ENCODE results near the gene RBFOX2. TPM values are rescaled to one million over a fixed set of nuclear protein-coding genes. Genes with fewer than 3 reads are reported as not detected.

Gene RBFOX2
- total RNA-seq, 2 experiments from 2014 or later, result 1.9 to 2.4 TPM

DNA sequence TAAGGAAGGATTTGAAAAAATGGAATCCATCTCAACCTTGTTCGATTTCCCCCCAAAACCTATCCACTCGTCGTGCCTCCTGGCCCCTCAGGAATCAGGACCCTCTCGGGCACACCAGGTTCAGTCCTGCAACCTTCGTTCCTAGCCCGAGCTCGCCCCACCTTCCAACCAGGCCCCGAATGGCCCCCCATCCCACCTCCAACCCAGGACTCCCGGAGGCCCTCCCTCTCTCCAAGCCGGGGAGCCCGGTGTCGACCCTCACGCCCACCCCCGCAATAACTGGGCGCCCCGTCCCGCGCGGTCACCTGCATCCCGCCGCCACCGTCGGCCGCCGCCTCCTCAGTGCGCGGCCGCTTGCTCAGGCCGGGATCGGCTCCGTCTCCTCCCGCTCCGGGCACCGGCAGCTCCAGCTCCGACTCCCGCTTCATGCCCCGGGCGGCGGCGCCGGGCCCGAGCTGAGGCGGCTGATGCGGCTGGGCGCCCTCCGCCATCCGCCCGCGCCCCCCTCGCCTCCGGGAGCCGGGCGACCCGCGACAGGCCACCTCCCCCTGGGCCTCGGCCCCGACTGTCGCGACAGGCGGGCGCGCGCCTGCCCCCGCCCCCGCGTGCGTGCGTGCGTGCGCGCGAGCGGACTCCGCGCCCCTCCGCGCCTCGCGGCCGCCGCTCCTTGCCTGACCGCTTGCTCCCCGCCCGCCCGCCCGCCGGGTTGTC lies 534 bp downstream of the RBFOX2 start:
- no peaks in the 10 kb centered on the region for H3K9me3 ChIP-seq (ENCODE audit: control insufficient read depth in 1 of 2, insufficient read depth in 1 of 2, low read length in 2 of 2)
- H3K27me3 ChIP-seq (ENCODE audit: control insufficient read depth in 1 of 2, insufficient read depth in 2 of 2, low read length in 2 of 2), result peaks cover 0 to 4% of the 10 kb centered on the region in 2 experiments
- no peaks in the 10 kb centered on the region for H3K36me3 ChIP-seq (ENCODE audit: insufficient read depth, low read length)
- H3K27ac ChIP-seq (ENCODE audit: low read depth in 1 of 2, low read length in 2 of 2), result no peak overlapping the region
- H3K4me1 ChIP-seq (ENCODE audit: insufficient read depth, low read length), result peaks cover 14% of the 10 kb centered on the region
- Mint-ChIP-seq H3K4me3 (peak overlapping the region; percentile 87), H3K4me1 (ENCODE audit: low read depth) (peaks cover 26% of the 10 kb centered on the region), H3K27ac (peak overlapping the region; percentile 11), H3K27me3 (peaks cover 4% of the 10 kb centered on the region), H3K9me3 (no peaks in the 10 kb centered on the region), H3K36me3 (ENCODE audit: low read depth) (no peaks in the 10 kb centered on the region)
- DNase-seq (peak in 2 of 14 experiments; percentile 3 to 7), ATAC-seq (ENCODE audit: poor library complexity) (peak; percentile 13)
- intact Hi-C loops (cut with DNase I, micrococcal nuclease), result loop anchor here in 1 of 2 experiments (2.0 kb wide), 1 partner anchor 39 kb away; no protein-coding TSS in a partner anchor
- ChIA-PET POLR2A (interaction anchor here (0.9 to 1.5 kb wide), 3 partner anchors 10 to 729 kb away, joined by 4 to 5 read pairs (median 4); partner anchors contain the start of gene TOM1), CTCF (interaction anchor here (3.4 kb wide), 1 partner anchor 38 kb away, joined by 15 read pairs; no protein-coding TSS in a partner anchor)
- H3K4me3 ChIP-seq (ENCODE audit: low read length), result peak overlapping the region; percentile 45
- TF ChIP-seq, protein P1, sequence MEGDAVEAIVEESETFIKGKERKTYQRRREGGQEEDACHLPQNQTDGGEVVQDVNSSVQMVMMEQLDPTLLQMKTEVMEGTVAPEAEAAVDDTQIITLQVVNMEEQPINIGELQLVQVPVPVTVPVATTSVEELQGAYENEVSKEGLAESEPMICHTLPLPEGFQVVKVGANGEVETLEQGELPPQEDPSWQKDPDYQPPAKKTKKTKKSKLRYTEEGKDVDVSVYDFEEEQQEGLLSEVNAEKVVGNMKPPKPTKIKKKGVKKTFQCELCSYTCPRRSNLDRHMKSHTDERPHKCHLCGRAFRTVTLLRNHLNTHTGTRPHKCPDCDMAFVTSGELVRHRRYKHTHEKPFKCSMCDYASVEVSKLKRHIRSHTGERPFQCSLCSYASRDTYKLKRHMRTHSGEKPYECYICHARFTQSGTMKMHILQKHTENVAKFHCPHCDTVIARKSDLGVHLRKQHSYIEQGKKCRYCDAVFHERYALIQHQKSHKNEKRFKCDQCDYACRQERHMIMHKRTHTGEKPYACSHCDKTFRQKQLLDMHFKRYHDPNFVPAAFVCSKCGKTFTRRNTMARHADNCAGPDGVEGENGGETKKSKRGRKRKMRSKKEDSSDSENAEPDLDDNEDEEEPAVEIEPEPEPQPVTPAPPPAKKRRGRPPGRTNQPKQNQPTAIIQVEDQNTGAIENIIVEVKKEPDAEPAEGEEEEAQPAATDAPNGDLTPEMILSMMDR (IDR thresholded peaks at IDR 0.05), result no peak

GRCh38 chr22:36027579-36027934 lies 1.1 kb downstream of the RBFOX2 start:
- CTCF ChIA-PET, result no interaction called here
- peak in 4 of 14 experiments; percentile 11 to 32 (median 28) for DNase-seq
- TF ChIP-seq, protein P1 (IDR thresholded peaks at IDR 0.05), result no peak
- peaks cover 14% of the 10 kb centered on the region for H3K4me1 ChIP-seq (ENCODE audit: insufficient read depth, low read length)
- no peak overlapping the region for H3K27ac ChIP-seq (ENCODE audit: low read depth in 1 of 2, low read length in 2 of 2)
- H3K27me3 Mint-ChIP-seq, result peaks cover under 1% of the 10 kb centered on the region
- H3K9me3 Mint-ChIP-seq, result no peaks in the 10 kb centered on the region
- H3K4me1 Mint-ChIP-seq (ENCODE audit: low read depth), result peaks cover 27% of the 10 kb centered on the region
- H3K27me3 ChIP-seq (ENCODE audit: control insufficient read depth in 1 of 2, insufficient read depth in 2 of 2, low read length in 2 of 2), result peaks cover 0 to 4% of the 10 kb centered on the region in 2 experiments
- peak; percentile 38 for ATAC-seq (ENCODE audit: poor library complexity)
- H3K36me3 Mint-ChIP-seq (ENCODE audit: low read depth), result no peaks in the 10 kb centered on the region
- H3K36me3 ChIP-seq (ENCODE audit: insufficient read depth, low read length), result no peaks in the 10 kb centered on the region
- intact Hi-C loops (cut with DNase I, micrococcal nuclease), result loop anchor here in 1 of 2 experiments (2.0 kb wide), 1 partner anchor 39 kb away; no protein-coding TSS in a partner anchor
- no peaks in the 10 kb centered on the region for H3K9me3 ChIP-seq (ENCODE audit: control insufficient read depth in 1 of 2, insufficient read depth in 1 of 2, low read length in 2 of 2)
- peak overlapping the region; percentile 87 for H3K4me3 Mint-ChIP-seq
- peak overlapping the region; percentile 45 for H3K4me3 ChIP-seq (ENCODE audit: low read length)
- peak overlapping the region; percentile 11 for H3K27ac Mint-ChIP-seq
- POLR2A ChIA-PET, result interaction anchor here (0.9 to 1.5 kb wide), 4 partner anchors 12 to 728 kb away, joined by 4 read pairs; partner anchors contain the start of genes APOL6 and TOM1

- TF ChIP-seq, protein P1 (IDR thresholded peaks at IDR 0.05), result no peak
- ChIA-PET POLR2A (interaction anchor here (1.1 to 1.5 kb wide), 2 partner anchors 378 to 697 kb away, joined by 4 read pairs; partner anchors contain the start of gene APOL6), CTCF (interaction anchor here (0.6 kb wide), 1 partner anchor 119 kb away, joined by 3 read pairs; no protein-coding TSS in a partner anchor)
- ATAC-seq (ENCODE audit: poor library complexity) (no peak), DNase-seq (no peak)
- Mint-ChIP-seq H3K9me3 (no peaks in the 10 kb centered on the region), H3K27me3 (no peaks in the 10 kb centered on the region), H3K4me1 (ENCODE audit: low read depth) (peaks cover 35% of the 10 kb centered on the region), H3K36me3 (ENCODE audit: low read depth) (no peaks in the 10 kb centered on the region), H3K27ac (no peak overlapping the region), H3K4me3 (peak overlapping the region; percentile 87)
- peaks cover 14% of the 10 kb centered on the region for H3K4me1 ChIP-seq (ENCODE audit: insufficient read depth, low read length)
- H3K27me3 ChIP-seq (ENCODE audit: control insufficient read depth in 1 of 2, insufficient read depth in 2 of 2, low read length in 2 of 2), result no peaks in the 10 kb centered on the region
- H3K36me3 ChIP-seq (ENCODE audit: insufficient read depth, low read length), result no peaks in the 10 kb centered on the region
- H3K9me3 ChIP-seq (ENCODE audit: control insufficient read depth in 1 of 2, insufficient read depth in 1 of 2, low read length in 2 of 2), result no peaks in the 10 kb centered on the region
- no peak overlapping the region for H3K4me3 ChIP-seq (ENCODE audit: low read length)
- intact Hi-C loops (cut with DNase I, micrococcal nuclease), result loop anchor here in 1 of 2 experiments (2.0 kb wide), 1 partner anchor 40 kb away; no protein-coding TSS in a partner anchor
- no peak overlapping the region for H3K27ac ChIP-seq (ENCODE audit: low read depth in 1 of 2, low read length in 2 of 2)
These were observed 1.9 kb downstream of the RBFOX2 start for GRCh38 chr22:36026741-36027140.
